Measurements from ENCODE around the gene MARCHF6.
"Not testable (repeated sequence)": the region's sequence is repeated elsewhere in the genome, so short reads cannot be mapped to it uniquely, and the experiment has no call there.

MARCHF6 gene

DNA sequence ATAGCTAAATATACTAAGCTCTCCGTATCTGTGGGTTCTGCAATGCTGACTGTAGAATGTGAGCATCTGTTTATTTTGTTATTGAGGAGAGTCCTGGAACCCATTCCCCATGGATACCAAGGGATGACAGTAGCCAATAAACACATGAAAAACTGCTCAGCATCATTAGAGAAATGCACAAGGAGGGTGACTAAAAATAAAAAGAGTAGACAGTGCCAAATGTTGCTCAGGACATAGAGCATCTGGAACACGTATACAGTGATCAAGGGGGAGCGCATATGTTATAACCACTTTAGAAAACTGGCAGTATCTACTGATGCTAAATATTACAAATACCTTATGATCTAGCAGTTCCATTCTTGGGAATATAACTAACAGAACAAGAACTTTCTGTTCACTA, 31.0 kb downstream of the MARCHF6 start:
- in situ Hi-C loops (cut with HindIII; ENCODE audit: low sequenced_read_pairs), result loop anchor here (10.0 kb wide), 1 partner anchor 240 kb away; no protein-coding TSS in a partner anchor
- H3K4me3 ChIP-seq (ENCODE audit: low read depth, low read length), result no peak overlapping the region
- TF ChIP-seq, protein P1, sequence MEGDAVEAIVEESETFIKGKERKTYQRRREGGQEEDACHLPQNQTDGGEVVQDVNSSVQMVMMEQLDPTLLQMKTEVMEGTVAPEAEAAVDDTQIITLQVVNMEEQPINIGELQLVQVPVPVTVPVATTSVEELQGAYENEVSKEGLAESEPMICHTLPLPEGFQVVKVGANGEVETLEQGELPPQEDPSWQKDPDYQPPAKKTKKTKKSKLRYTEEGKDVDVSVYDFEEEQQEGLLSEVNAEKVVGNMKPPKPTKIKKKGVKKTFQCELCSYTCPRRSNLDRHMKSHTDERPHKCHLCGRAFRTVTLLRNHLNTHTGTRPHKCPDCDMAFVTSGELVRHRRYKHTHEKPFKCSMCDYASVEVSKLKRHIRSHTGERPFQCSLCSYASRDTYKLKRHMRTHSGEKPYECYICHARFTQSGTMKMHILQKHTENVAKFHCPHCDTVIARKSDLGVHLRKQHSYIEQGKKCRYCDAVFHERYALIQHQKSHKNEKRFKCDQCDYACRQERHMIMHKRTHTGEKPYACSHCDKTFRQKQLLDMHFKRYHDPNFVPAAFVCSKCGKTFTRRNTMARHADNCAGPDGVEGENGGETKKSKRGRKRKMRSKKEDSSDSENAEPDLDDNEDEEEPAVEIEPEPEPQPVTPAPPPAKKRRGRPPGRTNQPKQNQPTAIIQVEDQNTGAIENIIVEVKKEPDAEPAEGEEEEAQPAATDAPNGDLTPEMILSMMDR (IDR thresholded peaks at IDR 0.05; ENCODE audit: low read depth, low read length, missing control alignments), result no peak
- no peak for DNase-seq (ENCODE audit: low read depth)

DNA sequence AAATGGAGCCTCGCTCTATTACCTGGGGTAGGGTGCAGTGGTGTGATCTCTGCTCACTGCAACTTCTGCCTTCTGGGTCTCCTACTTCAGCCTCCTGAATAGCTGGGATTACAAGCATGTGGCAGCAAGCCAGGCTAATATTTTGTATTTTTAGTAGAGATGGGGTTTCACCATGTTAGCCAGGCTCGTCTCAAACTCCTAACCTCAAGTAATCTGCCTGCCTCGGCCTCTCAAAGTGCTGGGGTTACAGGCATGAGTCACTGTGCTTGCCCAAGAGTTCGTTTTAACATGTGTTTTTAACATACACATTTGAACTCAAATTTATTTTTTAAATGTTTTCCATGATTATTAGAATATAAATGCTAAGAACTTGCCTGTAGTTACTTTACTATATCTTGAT, 34.2 kb downstream of the MARCHF6 start:
- no peak for DNase-seq (ENCODE audit: low read depth)
- H3K4me3 ChIP-seq (ENCODE audit: low read depth, low read length), result no peak overlapping the region
- in situ Hi-C loops (cut with HindIII; ENCODE audit: low sequenced_read_pairs), result loop anchor here (10.0 kb wide), 1 partner anchor 237 kb away; no protein-coding TSS in a partner anchor
- TF ChIP-seq, protein P1 (IDR thresholded peaks at IDR 0.05; ENCODE audit: low read depth, low read length, missing control alignments), result no peak

DNA sequence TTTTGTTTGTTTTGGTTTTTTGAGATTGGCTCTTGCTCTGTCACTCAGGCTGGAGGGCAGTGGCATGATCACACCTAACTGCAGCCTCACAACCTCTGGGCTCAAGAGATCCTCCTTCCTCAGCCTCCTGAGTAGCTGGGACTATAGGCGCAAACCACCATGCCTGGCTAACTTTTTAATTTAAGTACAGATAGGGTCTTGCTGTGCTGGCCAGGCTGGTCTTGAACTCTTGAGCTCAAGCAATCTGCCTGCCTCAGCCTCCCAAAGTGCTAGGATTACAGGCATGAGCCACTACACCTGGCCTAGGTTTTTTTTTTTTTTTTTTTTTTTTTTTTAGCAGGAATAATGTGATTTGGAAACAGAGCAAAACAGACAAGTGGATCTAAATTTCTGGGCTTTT, 37.6 kb downstream of the MARCHF6 start:
- TF ChIP-seq, protein P1 (IDR thresholded peaks at IDR 0.05; ENCODE audit: low read depth, low read length, missing control alignments), result no peak
- no peak overlapping the region for H3K4me3 ChIP-seq (ENCODE audit: low read depth, low read length)
- in situ Hi-C loops (cut with HindIII; ENCODE audit: low sequenced_read_pairs), result no loop called here
- DNase-seq (ENCODE audit: low read depth), result no peak

DNA sequence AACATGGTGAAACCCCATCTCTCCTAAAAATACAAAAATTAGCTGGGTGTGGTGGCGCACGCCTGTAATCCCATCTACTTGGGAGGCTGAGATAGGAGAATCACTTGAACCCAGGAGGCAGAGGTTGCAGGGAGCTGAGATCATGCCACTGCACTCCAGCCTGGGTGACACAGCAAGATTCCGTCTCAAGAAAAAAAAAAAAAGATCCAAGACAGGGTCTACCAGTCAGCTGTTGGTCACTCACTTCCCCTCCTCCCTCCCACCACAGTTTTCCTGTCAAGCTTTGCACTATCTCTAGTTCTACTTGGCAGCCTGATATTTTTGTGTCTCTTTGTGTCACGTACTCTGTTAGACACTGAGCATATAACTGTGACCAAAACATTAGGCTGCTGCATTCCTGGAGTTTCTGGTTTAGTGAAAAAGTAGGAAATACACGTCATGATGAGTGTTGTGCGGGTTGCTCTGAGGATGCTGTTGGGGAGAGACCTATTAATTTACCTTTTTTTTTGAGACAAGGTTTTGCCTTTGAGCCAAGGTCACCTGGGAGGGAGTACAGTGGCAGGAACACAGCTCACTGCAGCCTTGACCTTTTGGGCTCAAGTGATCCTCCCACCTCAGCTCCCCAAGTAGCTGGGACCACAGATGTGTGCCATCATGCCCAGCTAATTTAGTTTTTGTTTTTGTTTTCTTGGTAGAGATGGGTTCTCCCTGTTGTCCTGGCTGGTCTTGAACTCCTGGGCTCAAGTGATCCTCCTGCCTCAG, 39.3 kb downstream of the MARCHF6 start:
- H3K4me3 ChIP-seq (ENCODE audit: low read depth, low read length); DNase-seq (ENCODE audit: low read depth); in situ Hi-C loops (cut with HindIII; ENCODE audit: low sequenced_read_pairs): not testable (repeated sequence)

DNA sequence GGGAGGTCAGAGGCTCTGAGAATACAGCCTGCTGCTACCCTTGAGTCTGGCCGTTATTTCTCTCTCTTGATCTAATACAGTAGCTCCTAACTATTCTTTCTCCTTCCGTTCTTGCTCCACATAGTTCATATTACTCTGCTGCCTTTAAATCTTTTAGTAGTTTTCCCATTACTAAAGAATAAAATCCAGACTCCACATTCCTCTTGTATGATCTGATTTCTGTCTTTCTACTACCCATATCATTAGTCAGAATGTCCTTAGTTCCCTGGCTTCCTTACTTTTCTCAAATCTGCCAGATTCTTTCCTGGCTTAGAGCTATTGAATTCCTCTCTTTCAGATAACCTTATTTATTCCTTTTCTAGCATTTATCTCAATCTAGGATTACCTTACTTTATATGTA, 40.0 kb downstream of the MARCHF6 start:
- TF ChIP-seq, protein P1 (IDR thresholded peaks at IDR 0.05; ENCODE audit: low read depth, low read length, missing control alignments), result no peak
- in situ Hi-C loops (cut with HindIII; ENCODE audit: low sequenced_read_pairs), result no loop called here
- no peak overlapping the region for H3K4me3 ChIP-seq (ENCODE audit: low read depth, low read length)
- DNase-seq (ENCODE audit: low read depth), result no peak

DNA sequence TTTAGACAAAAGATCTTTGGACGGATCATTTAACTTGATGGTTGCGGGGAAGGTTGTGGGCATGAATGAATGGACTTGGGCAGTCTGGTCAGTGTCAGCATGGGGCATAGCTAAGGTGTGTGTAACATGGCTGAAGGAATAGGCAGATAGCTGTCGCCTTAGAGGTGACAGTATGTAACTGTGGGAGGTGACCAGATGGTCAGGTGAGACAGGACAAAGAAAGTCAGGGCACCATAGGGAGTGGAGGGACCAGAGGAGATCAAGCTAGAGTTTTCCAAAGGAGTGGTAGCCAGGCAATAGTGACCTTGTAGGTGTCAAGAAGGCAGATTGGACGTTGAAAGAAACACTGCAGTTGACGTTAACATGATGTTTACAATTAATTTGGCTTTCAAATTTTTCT, 43.1 kb downstream of the MARCHF6 start:
- no peak for DNase-seq (ENCODE audit: low read depth)
- no peak overlapping the region for H3K4me3 ChIP-seq (ENCODE audit: low read depth, low read length)
- in situ Hi-C loops (cut with HindIII; ENCODE audit: low sequenced_read_pairs), result no loop called here
- TF ChIP-seq, protein P1 (IDR thresholded peaks at IDR 0.05; ENCODE audit: low read depth, low read length, missing control alignments), result no peak

DNA sequence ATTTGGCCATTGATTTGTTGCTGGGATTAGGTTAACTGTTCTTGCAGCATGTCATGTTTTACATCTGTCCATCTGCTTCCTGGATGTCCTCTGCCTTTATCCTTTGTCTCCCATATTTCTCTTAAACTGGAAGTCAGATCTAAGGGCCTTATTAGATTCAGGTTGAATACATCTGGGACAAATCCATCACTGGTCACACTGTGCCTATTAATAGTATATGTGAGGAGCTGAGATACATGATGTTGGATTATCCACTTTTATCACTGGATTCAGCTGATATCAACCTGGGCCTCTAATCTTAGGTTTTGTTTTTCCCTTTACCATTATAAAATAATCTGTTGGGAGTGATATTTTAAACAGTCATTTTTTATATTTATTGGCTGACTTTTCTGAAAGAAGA, 46.3 kb downstream of the MARCHF6 start:
- no peak overlapping the region for H3K4me3 ChIP-seq (ENCODE audit: low read depth, low read length)
- DNase-seq (ENCODE audit: low read depth), result no peak
- TF ChIP-seq, protein P1 (IDR thresholded peaks at IDR 0.05; ENCODE audit: low read depth, low read length, missing control alignments), result no peak
- in situ Hi-C loops (cut with HindIII; ENCODE audit: low sequenced_read_pairs), result no loop called here
